GM12872 (cell line): ENCODE data around the gene PCDHGA8.

Experiments used
- CTCF ChIP-seq: IDR thresholded peaks from 3 replicates; pipeline ENCODE4 v1.5.1; 2011; ENCODE audit warnings: low read depth, mild to moderate bottlenecking, low read length, moderate library complexity; ENCODE audit not compliant: insufficient read depth

The PCDHGA8 gene

DNA sequence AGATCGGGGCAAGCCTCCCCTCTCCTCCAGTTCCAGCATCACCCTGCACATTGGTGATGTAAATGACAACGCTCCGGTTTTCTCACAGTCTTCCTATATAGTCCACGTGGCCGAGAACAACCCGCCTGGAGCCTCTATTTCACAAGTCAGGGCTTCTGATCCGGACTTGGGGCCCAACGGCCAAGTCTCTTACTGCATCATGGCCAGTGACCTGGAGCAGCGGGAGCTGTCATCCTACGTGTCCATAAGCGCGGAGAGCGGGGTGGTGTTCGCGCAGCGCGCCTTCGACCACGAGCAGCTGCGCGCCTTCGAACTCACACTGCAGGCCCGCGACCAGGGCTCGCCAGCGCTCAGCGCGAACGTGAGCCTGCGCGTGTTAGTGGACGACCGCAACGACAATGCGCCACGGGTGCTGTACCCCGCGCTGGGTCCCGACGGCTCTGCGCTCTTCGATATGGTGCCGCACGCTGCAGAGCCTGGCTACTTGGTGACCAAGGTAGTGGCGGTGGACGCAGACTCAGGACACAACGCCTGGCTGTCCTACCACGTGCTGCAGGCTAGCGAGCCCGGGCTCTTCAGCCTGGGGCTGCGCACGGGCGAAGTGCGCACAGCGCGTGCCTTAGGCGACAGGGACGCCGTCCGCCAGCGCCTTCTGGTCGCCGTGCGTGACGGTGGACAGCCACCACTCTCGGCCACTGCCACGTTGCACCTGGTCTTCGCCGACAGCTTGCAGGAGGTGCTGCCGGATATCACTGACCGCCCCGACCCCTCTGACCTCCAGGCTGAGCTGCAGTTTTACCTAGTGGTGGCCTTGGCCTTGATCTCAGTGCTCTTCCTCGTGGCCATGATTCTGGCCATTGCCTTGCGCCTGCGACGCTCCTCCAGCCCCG, 3.0 kb upstream of the PCDHGA8 start:
- no peak for TF ChIP-seq CTCF

GRCh38 chr5:141393267-141393666, 834 bp downstream of the PCDHGA8 start:
- TF ChIP-seq CTCF = no peak

- peak; percentile 36; the same call in 1 of the 3 replicates for TF ChIP-seq CTCF
These were observed 5.5 kb downstream of the PCDHGA8 start, which contains the start of gene PCDHGB5 for GRCh38 chr5:141397756-141398551. Gene PCDHGB5 (plus strand): TSS chr5:141397947. CDS start chr5:141398128, 181 bp downstream.

- TF ChIP-seq CTCF = no peak
These were observed 6.2 kb downstream of the PCDHGA8 start for GRCh38 chr5:141398608-141399007.

- TF ChIP-seq CTCF = no peak
These were observed 7.3 kb downstream of the PCDHGA8 start for GRCh38 chr5:141399555-141400258.

GRCh38 chr5:141402553-141403243, 10.3 kb downstream of the PCDHGA8 start, which contains the start of gene PCDHGA9:
Gene PCDHGA9 (plus strand): TSS chr5:141402778. CDS start chr5:141402953, 175 bp downstream.
- peak; percentile 52 for TF ChIP-seq CTCF
